Coronary artery (tissue), 2 donors: Measurements from ENCODE around the gene LGI1.

Experiments
- DNase-seq: peaks from one replicate; pipeline ENCODE4 v3.0.0-alpha.2; 2017; ENCODE audit warnings: low spot score
- H3K27ac ChIP-seq, 2 donors: fragments of 200-600 bp; sonication (generic); one replicate each; pipeline ENCODE4 v1.5.1; 2016 to 2019
- H3K4me3 ChIP-seq: fragments of 200-600 bp; sonication (generic); 2 replicates; pipeline ENCODE4 v1.5.1; 2016; ENCODE audit warnings: mild to moderate bottlenecking, moderate library complexity
- TF ChIP-seq, protein P1 (sequence below): fragments of 200-600 bp; sonication (generic); IDR thresholded peaks from one replicate; pipeline ENCODE4 v1.5.1; 2019; ENCODE audit warnings: antibody characterized with exemption

The LGI1 gene

GRCh38 chr10:93841961-93842360, 84.2 kb downstream of the LGI1 start:
- H3K4me3 ChIP-seq, result no peak overlapping the region
- TF ChIP-seq, protein P1, sequence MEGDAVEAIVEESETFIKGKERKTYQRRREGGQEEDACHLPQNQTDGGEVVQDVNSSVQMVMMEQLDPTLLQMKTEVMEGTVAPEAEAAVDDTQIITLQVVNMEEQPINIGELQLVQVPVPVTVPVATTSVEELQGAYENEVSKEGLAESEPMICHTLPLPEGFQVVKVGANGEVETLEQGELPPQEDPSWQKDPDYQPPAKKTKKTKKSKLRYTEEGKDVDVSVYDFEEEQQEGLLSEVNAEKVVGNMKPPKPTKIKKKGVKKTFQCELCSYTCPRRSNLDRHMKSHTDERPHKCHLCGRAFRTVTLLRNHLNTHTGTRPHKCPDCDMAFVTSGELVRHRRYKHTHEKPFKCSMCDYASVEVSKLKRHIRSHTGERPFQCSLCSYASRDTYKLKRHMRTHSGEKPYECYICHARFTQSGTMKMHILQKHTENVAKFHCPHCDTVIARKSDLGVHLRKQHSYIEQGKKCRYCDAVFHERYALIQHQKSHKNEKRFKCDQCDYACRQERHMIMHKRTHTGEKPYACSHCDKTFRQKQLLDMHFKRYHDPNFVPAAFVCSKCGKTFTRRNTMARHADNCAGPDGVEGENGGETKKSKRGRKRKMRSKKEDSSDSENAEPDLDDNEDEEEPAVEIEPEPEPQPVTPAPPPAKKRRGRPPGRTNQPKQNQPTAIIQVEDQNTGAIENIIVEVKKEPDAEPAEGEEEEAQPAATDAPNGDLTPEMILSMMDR, result no peak
- H3K27ac ChIP-seq, result no peak overlapping the region
- DNase-seq, result no peak

- no peak for DNase-seq
- H3K4me3 ChIP-seq, result no peak overlapping the region
- TF ChIP-seq, protein P1, result no peak
- no peak overlapping the region for H3K27ac ChIP-seq
Observed at GRCh38 chr10:93844979-93845626, 87.4 kb downstream of the LGI1 start.
